Breast epithelium (tissue), 4 donors: ENCODE results near the gene MARCHF7. TPM values are rescaled to one million over a fixed set of nuclear protein-coding genes. Genes with fewer than 3 reads are reported as not detected.

Experiments used
- DNase-seq, 2 donors: peaks; one replicate each; pipeline ENCODE4 v3.0.0-alpha.2; 2019; ENCODE audit warnings: low spot score in 2 of 2
- H3K27ac ChIP-seq, 2 donors: fragments of 200-600 bp; sonication (generic) in 1 of 2; one replicate each; pipeline ENCODE4 v1.5.1; 2016 to 2019; ENCODE audit warnings: mild to moderate bottlenecking in 1 of 2
- H3K27me3 ChIP-seq, 2 donors: fragments of 200-600 bp; sonication (generic) in 1 of 2; one replicate each; pipeline versions ENCODE4 v1.5.1 to v1.6.0; 2017 to 2019; ENCODE audit warnings: control low read depth in 1 of 2, mild to moderate bottlenecking in 1 of 2
- H3K36me3 ChIP-seq: fragments of 200-600 bp; one replicate; pipeline ENCODE4 v1.5.1; 2019
- H3K4me1 ChIP-seq, 2 donors: fragments of 200-600 bp; sonication (generic); one replicate each; pipeline ENCODE4 v1.5.1; 2016 to 2019; ENCODE audit warnings: control low read depth in 1 of 2
- H3K4me3 ChIP-seq, 3 donors: fragments of 200-600 bp; sonication (generic); 1 replicate in 2 of 3; 2 replicates in 1 of 3; pipeline ENCODE4 v1.5.1; 2016 to 2019; ENCODE audit warnings: mild to moderate bottlenecking in 3 of 3, moderate library complexity in 2 of 3
- H3K9me3 ChIP-seq, 2 donors: fragments of 200-600 bp; sonication (generic) in 1 of 2; one replicate each; pipeline ENCODE4 v1.5.1; 2016 to 2019; ENCODE audit warnings: control low read depth in 1 of 2
- CTCF ChIP-seq, 3 donors: fragments of 450-650 bp; IDR thresholded peaks; one replicate each; pipeline ENCODE4 v1.5.1; 2016 to 2017; ENCODE audit warnings: antibody characterized with exemption in 3 of 3, mild to moderate bottlenecking in 3 of 3, moderate library complexity in 3 of 3
- POLR2A ChIP-seq: fragments of 450-650 bp; IDR thresholded peaks from one replicate; pipeline ENCODE4 v1.6.1; 2016; ENCODE audit warnings: antibody characterized with exemption, mild to moderate bottlenecking, moderate library complexity
- POLR2AphosphoS5 ChIP-seq, 3 donors: sonication (generic); formaldehyde crosslinking; IDR thresholded peaks; one replicate each; pipeline ENCODE4 v1.6.1; 2017; ENCODE audit warnings: antibody characterized with exemption in 3 of 3
- intact Hi-C: fragments of 100-400 bp; cut with DNase I; formaldehyde crosslinking; loops from one replicate; pipeline ENCODE4 v1.15.1; 2023; ENCODE audit warnings: low total_unique reads
- total RNA-seq, 3 donors: library from RNA; depleted of rRNA; stranded (reverse); fragments of >200 nt; gene quantifications; one replicate each; pipeline ENCODE4 v1.1.0, GENCODE V29; 2016

Gene MARCHF7
- total RNA-seq, 3 donors from 2014 or later, result 85.9 to 154 (median 128) TPM

- no peak for DNase-seq
- H3K4me1 ChIP-seq, result no peaks in the 10 kb centered on the region
- no peaks in the 10 kb centered on the region for H3K9me3 ChIP-seq
- no peak overlapping the region for H3K4me3 ChIP-seq
- H3K36me3 ChIP-seq, result no peaks in the 10 kb centered on the region
- no peak overlapping the region for H3K27ac ChIP-seq
- no peaks in the 10 kb centered on the region for H3K27me3 ChIP-seq
- intact Hi-C loops, result no loop called here
- TF ChIP-seq POLR2AphosphoS5 (IDR thresholded peaks at IDR 0.05) (no peak), CTCF (IDR thresholded peaks at IDR 0.05) (no peak), POLR2A (no peak)
These were observed 42.7 kb downstream of the MARCHF7 start for GRCh38 chr2:159755014-159755413.

GRCh38 chr2:159755788-159756187, 43.5 kb downstream of the MARCHF7 start:
- Histone ChIP-seq H3K27ac (peak overlapping the region in 1 of 2 donors; percentile 28), H3K4me1 (no peaks in the 10 kb centered on the region), H3K9me3 (no peaks in the 10 kb centered on the region), H3K36me3 (no peaks in the 10 kb centered on the region), H3K4me3 (no peak overlapping the region), H3K27me3 (no peaks in the 10 kb centered on the region)
- no peak for DNase-seq
- intact Hi-C loops, result no loop called here
- no peak for TF ChIP-seq CTCF (IDR thresholded peaks at IDR 0.05)
- no peak for TF ChIP-seq POLR2A
- TF ChIP-seq POLR2AphosphoS5 (IDR thresholded peaks at IDR 0.05), result no peak

- Histone ChIP-seq H3K4me3 (no peak overlapping the region), H3K27ac (no peak overlapping the region), H3K27me3 (no peaks in the 10 kb centered on the region), H3K4me1 (no peaks in the 10 kb centered on the region), H3K36me3 (no peaks in the 10 kb centered on the region), H3K9me3 (no peaks in the 10 kb centered on the region)
- TF ChIP-seq POLR2AphosphoS5 (IDR thresholded peaks at IDR 0.05) (no peak), POLR2A (no peak), CTCF (IDR thresholded peaks at IDR 0.05) (no peak)
- DNase-seq, result no peak
- intact Hi-C loops, result no loop called here
These were observed 45.9 kb downstream of the MARCHF7 start for GRCh38 chr2:159758239-159758638.

GRCh38 chr2:159758686-159759085, 46.4 kb downstream of the MARCHF7 start:
- no peak for DNase-seq
- Histone ChIP-seq H3K4me3 (no peak overlapping the region), H3K9me3 (no peaks in the 10 kb centered on the region), H3K27ac (no peak overlapping the region), H3K4me1 (no peaks in the 10 kb centered on the region), H3K36me3 (no peaks in the 10 kb centered on the region), H3K27me3 (no peaks in the 10 kb centered on the region)
- TF ChIP-seq CTCF (IDR thresholded peaks at IDR 0.05) (no peak), POLR2A (no peak), POLR2AphosphoS5 (IDR thresholded peaks at IDR 0.05) (no peak)
- intact Hi-C loops, result no loop called here

- Histone ChIP-seq H3K36me3 (no peaks in the 10 kb centered on the region), H3K4me3 (no peak overlapping the region), H3K27me3 (no peaks in the 10 kb centered on the region), H3K9me3 (no peaks in the 10 kb centered on the region), H3K4me1 (no peaks in the 10 kb centered on the region), H3K27ac (no peak overlapping the region)
- intact Hi-C loops, result no loop called here
- TF ChIP-seq POLR2AphosphoS5 (IDR thresholded peaks at IDR 0.05) (no peak), POLR2A (no peak), CTCF (IDR thresholded peaks at IDR 0.05) (no peak)
- no peak for DNase-seq
These were observed 47.3 kb downstream of the MARCHF7 start for GRCh38 chr2:159759577-159759976.
